ENCODE results near the gene SLTM. TPM values are rescaled to one million over a fixed set of nuclear protein-coding genes. Genes with fewer than 3 reads are reported as not detected.

Gene SLTM
- total RNA-seq (100 to 1,000 TPM; 111 to 113 TPM), polyA plus RNA-seq (91.5 TPM)

DNA sequence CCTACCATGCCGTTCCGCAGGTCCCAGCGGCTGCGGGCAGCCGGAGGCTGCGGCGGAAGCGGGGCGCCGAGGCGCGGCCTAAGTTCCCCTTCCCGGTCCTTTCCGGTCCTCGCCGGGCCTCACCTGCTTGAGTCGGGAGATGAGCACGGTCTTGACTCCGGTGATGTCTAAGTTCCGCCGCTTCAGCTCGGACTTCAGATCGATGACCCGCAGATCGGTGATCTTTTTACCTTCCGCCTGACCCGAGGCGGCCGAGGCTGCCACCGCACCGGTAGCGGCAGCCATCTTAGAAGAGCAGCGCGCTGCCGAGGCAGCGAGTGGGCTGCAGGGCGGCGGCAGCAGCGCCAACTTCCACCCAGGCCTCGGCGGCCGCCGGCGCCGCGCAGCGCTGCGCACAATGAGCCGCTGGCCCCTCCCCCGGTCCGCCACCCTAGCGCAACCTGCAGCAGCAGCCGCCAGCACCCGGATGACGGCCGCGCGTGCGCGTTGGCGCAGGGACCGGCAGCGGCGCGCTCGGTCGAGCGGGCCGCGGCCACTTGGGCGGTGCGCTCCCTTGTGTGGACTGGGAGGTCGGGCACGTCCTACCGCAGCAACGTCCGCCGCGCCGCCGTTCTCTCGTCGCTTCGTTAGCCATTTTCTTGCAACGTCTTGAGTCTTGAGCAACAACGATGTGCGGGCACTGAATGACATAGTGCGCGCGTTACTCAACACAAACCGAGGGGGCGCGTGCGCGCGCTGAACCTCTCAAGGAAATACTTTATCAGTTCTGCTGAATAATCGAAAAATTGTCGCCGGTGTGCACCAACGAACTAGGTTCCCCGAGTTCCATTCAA, at the start of gene SLTM:
SLTM (minus strand) TSS at position 399 of the 833 bp plus-strand sequence; CDS start at position 285, 114 bp downstream.
- Mint-ChIP-seq H3K4me1 (peaks cover 30 to 45% (median 33%) of the 10 kb centered on the region in 3 donors), H3K9me3 (no peaks in the 10 kb centered on the region), H3K27ac (peak within 1 kb of the TSS; percentile 84 to 100 (median 100)), H3K27me3 (peaks cover 0 to 2% of the 10 kb centered on the region in 2 donors), H3K36me3 (peaks cover 0 to 28% (median 0%) of the 10 kb centered on the region in 3 donors), H3K4me3 (peak within 1 kb of the TSS; percentile 90 to 99 (median 97))
- POLR2A ChIA-PET, result interaction anchor here (0.5 to 1.4 kb wide), 3 partner anchors 32 to 418 kb away, joined by 3 to 5 read pairs (median 3); partner anchors contain the start of gene MINDY2
- CTCF ChIA-PET, result interaction anchor here (0.5 to 1.0 kb wide), 2 partner anchors 29 to 163 kb away, joined by 3 read pairs; partner anchors contain the start of gene MINDY2
- Histone ChIP-seq H3K4me3 (ENCODE audit: low read length) (peak within 1 kb of the TSS; percentile 74), H3K27ac (ENCODE audit: low read depth, low read length) (peak within 1 kb of the TSS; percentile 97), H3K27me3 (ENCODE audit: insufficient read depth, low read length, poor library complexity, severe bottlenecking) (no peaks in the 10 kb centered on the region), H3K4me1 (ENCODE audit: insufficient read depth, low read length) (peaks cover 12% of the 10 kb centered on the region), H3K36me3 (ENCODE audit: insufficient read depth, low read length) (no peaks in the 10 kb centered on the region), H3K9me3 (ENCODE audit: low read length) (no peaks in the 10 kb centered on the region)
- peak; percentile 90 to 95 (median 93) for DNase-seq

DNA sequence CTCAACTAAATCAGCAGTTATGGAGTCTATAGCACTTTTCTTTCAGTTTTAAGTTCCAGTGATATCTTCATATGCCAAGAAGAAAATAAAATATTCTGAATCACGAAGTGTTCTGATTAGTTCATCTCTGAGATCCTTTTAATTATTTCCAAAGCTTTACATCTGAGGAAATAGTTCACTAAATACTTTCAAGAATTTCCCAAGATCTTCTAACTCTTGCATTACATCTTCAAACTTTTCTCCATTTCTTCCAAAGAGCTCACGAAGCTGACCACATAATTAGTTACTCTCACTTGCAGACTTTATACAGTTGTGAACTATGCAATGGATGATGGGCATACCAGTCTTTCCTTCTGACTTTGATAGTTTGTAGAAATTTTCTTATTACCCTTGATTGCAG, 49.8 kb upstream of the SLTM start:
- peaks cover 23 to 40% (median 35%) of the 10 kb centered on the region in 3 donors for H3K4me1 Mint-ChIP-seq
- no peak overlapping the region for H3K27ac ChIP-seq (ENCODE audit: low read depth, low read length)
- peaks cover 21% of the 10 kb centered on the region for H3K4me1 ChIP-seq (ENCODE audit: insufficient read depth, low read length)
- no peak for DNase-seq
- H3K4me3 Mint-ChIP-seq, result no peak overlapping the region
- peaks cover 0 to 11% (median 0%) of the 10 kb centered on the region in 3 donors for H3K36me3 Mint-ChIP-seq
- H3K9me3 Mint-ChIP-seq, result peaks cover 0 to 2% (median 0%) of the 10 kb centered on the region in 5 donors
- POLR2A ChIA-PET, result no interaction called here
- CTCF ChIA-PET, result interaction anchor here (1.7 kb wide), 1 partner anchor 509 kb away, joined by 4 read pairs; no protein-coding TSS in a partner anchor
- peak overlapping the region in 2 of 8 donors; percentile 51 to 66 for H3K27ac Mint-ChIP-seq
- H3K36me3 ChIP-seq (ENCODE audit: insufficient read depth, low read length), result no peaks in the 10 kb centered on the region
- H3K4me3 ChIP-seq (ENCODE audit: low read length), result no peak overlapping the region
- no peaks in the 10 kb centered on the region for H3K9me3 ChIP-seq (ENCODE audit: low read length)
- no peaks in the 10 kb centered on the region for H3K27me3 Mint-ChIP-seq
- H3K27me3 ChIP-seq (ENCODE audit: insufficient read depth, low read length, poor library complexity, severe bottlenecking), result no peaks in the 10 kb centered on the region

DNA sequence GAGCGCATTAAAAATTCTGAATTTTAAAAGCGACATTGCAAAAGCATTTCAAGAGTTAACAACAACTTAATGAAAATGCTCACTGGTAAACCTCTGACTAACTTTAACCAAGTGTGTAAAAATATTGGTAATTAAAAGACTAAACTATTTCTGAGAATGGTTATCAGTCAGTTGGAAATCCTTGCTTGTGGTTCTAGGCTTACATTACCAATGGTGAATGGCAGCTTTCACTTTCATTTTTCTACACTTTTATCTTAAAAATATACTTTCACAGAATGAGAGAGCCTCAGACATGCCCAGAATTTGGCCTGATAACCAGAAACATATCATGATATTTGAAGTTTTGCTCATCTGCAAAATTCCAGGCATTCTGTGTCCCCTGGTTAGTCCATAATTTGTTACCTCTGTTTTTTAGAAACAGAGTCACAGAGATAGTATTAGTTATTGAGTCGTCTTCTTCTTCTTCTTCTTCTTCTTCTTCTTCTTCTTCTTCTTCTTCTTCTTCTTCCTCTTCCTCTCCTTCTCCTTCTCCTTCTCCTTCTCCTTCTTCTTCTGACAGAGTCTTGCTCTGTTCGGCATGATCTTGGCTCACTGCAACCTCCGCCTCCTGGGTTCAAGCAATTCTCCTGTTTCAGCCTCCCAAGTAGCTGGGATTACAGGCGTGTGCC, 48.5 kb upstream of the SLTM start:
- H3K36me3 ChIP-seq (ENCODE audit: insufficient read depth, low read length), result no peaks in the 10 kb centered on the region
- H3K9me3 ChIP-seq (ENCODE audit: low read length), result no peaks in the 10 kb centered on the region
- ChIA-PET POLR2A (no interaction called here), CTCF (interaction anchor here (1.0 to 1.7 kb wide), 2 partner anchors 510 to 512 kb away, joined by 3 to 4 read pairs; no protein-coding TSS in a partner anchor)
- no peaks in the 10 kb centered on the region for H3K27me3 Mint-ChIP-seq
- no peaks in the 10 kb centered on the region for H3K36me3 Mint-ChIP-seq
- H3K4me1 ChIP-seq (ENCODE audit: insufficient read depth, low read length), result peaks cover 20% of the 10 kb centered on the region
- peak overlapping the region; percentile 48 to 80 (median 76) for H3K4me3 Mint-ChIP-seq
- DNase-seq, result peak in 2 of 5 donors; percentile 15 to 22
- peak overlapping the region; percentile 30 for H3K4me3 ChIP-seq (ENCODE audit: low read length)
- H3K27ac Mint-ChIP-seq, result peak overlapping the region; percentile 27 to 84 (median 76)
- H3K27me3 ChIP-seq (ENCODE audit: insufficient read depth, low read length, poor library complexity, severe bottlenecking), result no peaks in the 10 kb centered on the region
- H3K27ac ChIP-seq (ENCODE audit: low read depth, low read length), result no peak overlapping the region
- H3K9me3 Mint-ChIP-seq, result no peaks in the 10 kb centered on the region
- H3K4me1 Mint-ChIP-seq, result peaks cover 16 to 31% (median 28%) of the 10 kb centered on the region in 3 donors

DNA sequence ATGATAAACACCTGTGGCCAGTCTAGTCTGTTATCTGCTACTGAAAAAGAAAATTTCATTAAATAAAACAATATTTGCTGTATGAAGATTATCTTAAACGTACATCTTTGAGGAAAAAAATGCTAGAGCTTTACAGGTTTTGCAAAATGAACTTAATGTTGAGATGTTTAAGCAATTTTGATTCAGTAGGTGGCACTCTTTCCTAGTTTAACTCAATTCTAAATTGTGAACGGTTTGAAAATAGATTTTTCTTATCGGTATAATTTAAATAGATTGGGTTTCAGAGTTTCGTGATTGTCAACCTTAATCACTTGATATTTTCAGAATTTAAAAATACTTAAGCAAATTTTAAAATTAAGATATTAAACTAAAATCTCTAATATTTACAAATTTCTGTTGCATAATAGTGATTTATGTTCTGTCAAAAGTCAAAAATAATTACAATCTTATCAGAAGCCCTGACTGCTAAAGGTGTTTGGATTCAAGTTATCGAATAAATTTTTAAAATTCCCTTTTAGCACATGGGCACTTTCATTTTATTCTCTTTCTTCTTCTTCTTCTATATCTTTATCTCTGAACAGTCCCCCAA, 47.0 kb upstream of the SLTM start:
- Mint-ChIP-seq H3K4me3 (peak overlapping the region in 3 of 7 donors; percentile 9 to 65 (median 62)), H3K27ac (peak overlapping the region in 3 of 8 donors; percentile 50 to 85 (median 64)), H3K36me3 (no peaks in the 10 kb centered on the region), H3K9me3 (no peaks in the 10 kb centered on the region), H3K4me1 (peaks cover 24 to 37% (median 34%) of the 10 kb centered on the region in 3 donors), H3K27me3 (no peaks in the 10 kb centered on the region)
- H3K4me1 ChIP-seq (ENCODE audit: insufficient read depth, low read length), result peaks cover 26% of the 10 kb centered on the region
- no peaks in the 10 kb centered on the region for H3K9me3 ChIP-seq (ENCODE audit: low read length)
- ChIA-PET CTCF (interaction anchor here (0.7 to 3.8 kb wide), 8 partner anchors 10 to 548 kb away, joined by 3 to 23 read pairs (median 4); no protein-coding TSS in a partner anchor), POLR2A (no interaction called here)
- peak in 2 of 5 donors; percentile 31 to 37 for DNase-seq
- H3K36me3 ChIP-seq (ENCODE audit: insufficient read depth, low read length), result no peaks in the 10 kb centered on the region
- no peaks in the 10 kb centered on the region for H3K27me3 ChIP-seq (ENCODE audit: insufficient read depth, low read length, poor library complexity, severe bottlenecking)
- no peak overlapping the region for H3K4me3 ChIP-seq (ENCODE audit: low read length)
- H3K27ac ChIP-seq (ENCODE audit: low read depth, low read length), result no peak overlapping the region

DNA sequence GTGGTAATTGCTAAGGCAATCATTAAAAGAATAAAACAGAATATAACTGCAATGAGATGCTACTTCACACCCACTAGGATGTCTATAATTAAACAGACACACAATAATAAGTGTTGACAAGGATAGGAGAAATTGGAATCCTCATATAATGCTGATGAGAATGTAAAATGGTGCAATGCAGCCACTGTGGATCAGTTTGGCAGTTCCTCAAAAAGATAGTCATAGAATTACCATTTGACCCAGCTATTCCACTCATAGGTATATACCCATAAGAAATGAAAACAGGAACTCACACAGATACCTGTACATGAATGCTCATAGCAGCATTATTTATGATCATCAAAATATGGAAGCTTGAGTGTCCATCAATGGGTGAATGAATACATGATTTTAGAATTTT, 44.4 kb upstream of the SLTM start:
- H3K27me3 ChIP-seq (ENCODE audit: insufficient read depth, low read length, poor library complexity, severe bottlenecking), result no peaks in the 10 kb centered on the region
- peaks cover 30% of the 10 kb centered on the region for H3K4me1 ChIP-seq (ENCODE audit: insufficient read depth, low read length)
- CTCF ChIA-PET, result interaction anchor here (0.6 to 3.8 kb wide), 3 partner anchors 93 to 551 kb away, joined by 3 to 23 read pairs (median 19); no protein-coding TSS in a partner anchor
- Mint-ChIP-seq H3K4me1 (peaks cover 31 to 46% (median 44%) of the 10 kb centered on the region in 3 donors), H3K36me3 (no peaks in the 10 kb centered on the region), H3K27ac (no peak overlapping the region), H3K4me3 (no peak overlapping the region), H3K27me3 (peaks cover 2 to 8% of the 10 kb centered on the region in 2 donors), H3K9me3 (no peaks in the 10 kb centered on the region)
- no peaks in the 10 kb centered on the region for H3K9me3 ChIP-seq (ENCODE audit: low read length)
- no peaks in the 10 kb centered on the region for H3K36me3 ChIP-seq (ENCODE audit: insufficient read depth, low read length)
- no peak overlapping the region for H3K27ac ChIP-seq (ENCODE audit: low read depth, low read length)
- DNase-seq, result no peak
- H3K4me3 ChIP-seq (ENCODE audit: low read length), result no peak overlapping the region
- POLR2A ChIA-PET, result no interaction called here

DNA sequence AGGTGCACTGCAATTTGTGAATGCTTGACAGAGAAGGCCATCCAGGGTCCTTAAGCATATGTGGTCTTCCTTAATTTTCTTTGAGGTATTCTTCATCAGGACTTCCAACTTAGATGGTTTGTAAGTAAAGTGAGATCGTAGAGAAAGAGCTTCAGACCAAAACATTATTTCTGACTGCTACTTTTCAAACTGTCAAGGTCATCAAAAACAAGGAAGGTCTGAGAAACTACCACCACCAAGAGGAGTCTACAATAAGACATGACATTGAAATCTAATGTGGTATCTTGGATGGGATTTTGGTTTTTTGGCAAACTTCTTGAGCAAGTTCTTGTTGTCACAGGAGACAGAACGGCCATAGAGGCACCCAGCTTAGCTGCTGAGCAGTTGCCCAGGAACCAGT, 34.0 kb upstream of the SLTM start:
- Mint-ChIP-seq H3K4me1 (no peaks in the 10 kb centered on the region), H3K4me3 (no peak overlapping the region), H3K36me3 (no peaks in the 10 kb centered on the region), H3K27me3 (peaks cover 0 to 2% of the 10 kb centered on the region in 2 donors), H3K27ac (no peak overlapping the region), H3K9me3 (no peaks in the 10 kb centered on the region)
- Histone ChIP-seq H3K27me3 (ENCODE audit: insufficient read depth, low read length, poor library complexity, severe bottlenecking) (no peaks in the 10 kb centered on the region), H3K4me3 (ENCODE audit: low read length) (no peak overlapping the region), H3K36me3 (ENCODE audit: insufficient read depth, low read length) (no peaks in the 10 kb centered on the region), H3K4me1 (ENCODE audit: insufficient read depth, low read length) (no peaks in the 10 kb centered on the region), H3K27ac (ENCODE audit: low read depth, low read length) (no peak overlapping the region), H3K9me3 (ENCODE audit: low read length) (no peaks in the 10 kb centered on the region)
- ChIA-PET POLR2A (no interaction called here), CTCF (no interaction called here)
- DNase-seq, result no peak

DNA sequence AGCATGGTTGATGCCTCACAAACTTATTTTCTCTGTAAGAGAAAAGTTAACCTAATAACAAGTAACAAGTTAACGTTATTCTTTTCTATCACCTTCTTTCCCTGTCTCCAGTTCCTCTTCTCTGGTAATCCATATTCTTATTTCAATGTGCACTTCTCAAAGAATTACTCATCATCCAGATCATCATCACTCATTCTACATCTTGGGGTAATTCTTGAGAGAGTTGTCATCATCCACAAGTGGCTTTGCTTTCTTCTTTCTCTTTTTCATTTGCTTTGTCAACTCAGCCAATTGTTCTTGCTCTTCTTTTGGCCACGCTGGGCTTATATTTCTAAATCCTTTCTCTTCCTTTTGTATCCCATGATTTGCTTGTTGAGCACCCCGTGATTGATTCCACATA, 33.2 kb upstream of the SLTM start:
- peaks cover 0 to 2% of the 10 kb centered on the region in 2 donors for H3K27me3 Mint-ChIP-seq
- no peak overlapping the region for H3K27ac ChIP-seq (ENCODE audit: low read depth, low read length)
- no peak overlapping the region for H3K4me3 ChIP-seq (ENCODE audit: low read length)
- H3K27me3 ChIP-seq (ENCODE audit: insufficient read depth, low read length, poor library complexity, severe bottlenecking), result no peaks in the 10 kb centered on the region
- no peak overlapping the region for H3K4me3 Mint-ChIP-seq
- H3K4me1 ChIP-seq (ENCODE audit: insufficient read depth, low read length), result no peaks in the 10 kb centered on the region
- no peaks in the 10 kb centered on the region for H3K4me1 Mint-ChIP-seq
- H3K36me3 Mint-ChIP-seq, result no peaks in the 10 kb centered on the region
- no peaks in the 10 kb centered on the region for H3K9me3 Mint-ChIP-seq
- DNase-seq, result no peak
- CTCF ChIA-PET, result no interaction called here
- no peaks in the 10 kb centered on the region for H3K36me3 ChIP-seq (ENCODE audit: insufficient read depth, low read length)
- H3K27ac Mint-ChIP-seq, result no peak overlapping the region
- POLR2A ChIA-PET, result interaction anchor here (0.6 kb wide), 1 partner anchor 68 kb away, joined by 3 read pairs; no protein-coding TSS in a partner anchor
- H3K9me3 ChIP-seq (ENCODE audit: low read length), result no peaks in the 10 kb centered on the region
